H1 (cell line): ENCODE measurements around the gene GLIS2. TPM values are rescaled to one million over a fixed set of nuclear protein-coding genes. Genes with fewer than 3 reads are reported as not detected.

Source experiments
- CTCF ChIA-PET: fragments of 300-600 bp; sonication (Branson Sonifier 250); formaldehyde crosslinking; loops from one replicate; lab custom pipeline; 2021; ENCODE audit not compliant: partially characterized antibody; lab: Charles Lee
- POLR2A ChIA-PET: fragments of 300-600 bp; sonication (Branson Sonifier 250); formaldehyde crosslinking; loops from one replicate; lab custom pipeline; 2021; ENCODE audit warnings: inconsistent platforms; ENCODE audit not compliant: partially characterized antibody; lab: Charles Lee
- DNase-seq, 2 experiments: peaks; one replicate each; pipeline versions ENCODE4 v3.0.0 to v3.0.0-alpha.2; 2010 to 2022; ENCODE audit warnings: low spot score in 2 of 2, low read depth in 1 of 2, mixed read lengths in 1 of 2
- FAIRE-seq: peaks from 2 replicates; lab custom pipeline; 2011; peaks lifted over from hg19 to GRCh38; lab: Jason Lieb, UNC
- H2AFZ ChIP-seq: 2 replicates; pipeline ENCODE4 v1.8.1; 2012; ENCODE audit warnings: low read length, inconsistent platforms
- H2AK5ac ChIP-seq: 2 replicates; pipeline ENCODE4 v1.6.1; 2013; ENCODE audit warnings: low read depth, low read length
- H2BK120ac ChIP-seq: replicated peaks from 2 replicates; pipeline ENCODE3; 2013; ENCODE audit warnings: low read depth, low read length, inconsistent platforms
- H2BK12ac ChIP-seq: 2 replicates; pipeline ENCODE4 v1.6.1; 2013; ENCODE audit warnings: low read depth, low read length
- H2BK15ac ChIP-seq: 2 replicates; pipeline ENCODE4 v1.6.1; 2013; ENCODE audit warnings: low read length
- H2BK20ac ChIP-seq: 2 replicates; pipeline ENCODE4 v1.6.1; 2013; ENCODE audit warnings: low read length
- H2BK5ac ChIP-seq: 2 replicates; pipeline ENCODE4 v1.6.1; 2013; ENCODE audit warnings: low read depth, low read length
- H3K14ac ChIP-seq: 2 replicates; pipeline ENCODE4 v1.6.1; 2013; ENCODE audit warnings: inconsistent platforms; ENCODE audit not compliant: insufficient read length
- H3K18ac ChIP-seq: 2 replicates; pipeline ENCODE4 v1.6.1; 2013; ENCODE audit warnings: low read length; ENCODE audit errors: extremely low read depth
- H3K23ac ChIP-seq: 2 replicates; pipeline ENCODE4 v1.6.1; 2013; ENCODE audit warnings: inconsistent platforms; ENCODE audit not compliant: insufficient read length
- H3K23me2 ChIP-seq: 2 replicates; pipeline ENCODE4 v1.6.1; 2013; ENCODE audit warnings: low read depth, low read length
- H3K27ac ChIP-seq: 2 replicates; pipeline ENCODE4 v1.6.1; 2011; ENCODE audit warnings: low read depth, low read length, inconsistent platforms
- H3K27me3 ChIP-seq, 4 experiments: replicated peaks in 1 of 4; 1 replicate in 1 of 4; 2 replicates in 3 of 4; pipeline versions ENCODE4 v1.6.1 to v1.8.1; 2011 to 2013; ENCODE audit warnings: low read length in 3 of 4, mild to moderate bottlenecking in 3 of 4, inconsistent platforms in 2 of 4, mixed read lengths in 2 of 4, moderate library complexity in 1 of 4; ENCODE audit not compliant: control insufficient read depth in 3 of 4, insufficient read depth in 3 of 4; ENCODE audit errors: extremely low read depth in 1 of 4
- H3K36me3 ChIP-seq, 4 experiments: 2 replicates each; pipeline versions ENCODE4 v1.6.1 to v1.8.1; 2011 to 2013; ENCODE audit warnings: mild to moderate bottlenecking in 4 of 4, low read length in 3 of 4, moderate library complexity in 2 of 4, control low read depth in 1 of 4, inconsistent platforms in 1 of 4; ENCODE audit not compliant: insufficient read depth in 4 of 4, control insufficient read depth in 2 of 4
- H3K4ac ChIP-seq: replicated peaks from 2 replicates; pipeline ENCODE3; 2013; ENCODE audit warnings: low read length, low read depth, mixed read lengths, inconsistent platforms; ENCODE audit not compliant: insufficient read length
- H3K4me1 ChIP-seq, 4 experiments: replicated peaks in 1 of 4; 1 replicate in 1 of 4; 2 replicates in 3 of 4; pipeline versions ENCODE4 v1.6.1 to v1.8.1; 2011 to 2013; ENCODE audit warnings: low read length in 3 of 4, inconsistent platforms in 2 of 4, mixed read lengths in 1 of 4; ENCODE audit not compliant: insufficient read depth in 4 of 4, control insufficient read depth in 3 of 4
- H3K4me2 ChIP-seq, 2 experiments: 2 replicates each; pipeline versions ENCODE4 v1.6.1 to v1.8.1; 2011 to 2013; ENCODE audit warnings: low read depth in 2 of 2, low read length in 2 of 2, control low read depth in 1 of 2, inconsistent platforms in 1 of 2, mild to moderate bottlenecking in 1 of 2; ENCODE audit not compliant: insufficient read depth in 1 of 2
- H3K4me3 ChIP-seq, 4 experiments: fragments of 200-600, 300-600 bp in 1 of 4; sonication (generic), shearing (Covaris generic), sonication (Bioruptor Twin) in 1 of 4; 2 replicates each; pipeline versions ENCODE4 v1.5.1 to v1.8.1; 2011 to 2016; ENCODE audit warnings: low read length in 4 of 4, low read depth in 3 of 4, control low read depth in 2 of 4, inconsistent platforms in 2 of 4, mild to moderate bottlenecking in 2 of 4, mixed read lengths in 1 of 4, moderate library complexity in 1 of 4; ENCODE audit not compliant: insufficient read depth in 2 of 4; ENCODE audit errors: extremely low read depth in 1 of 4
- H3K56ac ChIP-seq: replicated peaks from 2 replicates; pipeline ENCODE3; 2013; ENCODE audit warnings: low read depth, mild to moderate bottlenecking, mixed read lengths, low read length, inconsistent platforms; ENCODE audit not compliant: insufficient read length
- H3K79me1 ChIP-seq: 2 replicates; pipeline ENCODE4 v1.6.1; 2013; ENCODE audit warnings: low read depth, low read length, control low read depth
- H3K79me2 ChIP-seq, 2 experiments: 2 replicates each; pipeline versions ENCODE4 v1.6.1 to v1.8.1; 2012 to 2013; ENCODE audit warnings: low read length in 2 of 2, mild to moderate bottlenecking in 2 of 2, inconsistent platforms in 1 of 2; ENCODE audit not compliant: insufficient read depth in 2 of 2, control insufficient read depth in 1 of 2
- H3K9ac ChIP-seq, 4 experiments: replicated peaks in 1 of 4; 1 replicate in 1 of 4; 2 replicates in 3 of 4; pipeline versions ENCODE4 v1.6.1 to v1.8.1; 2011 to 2013; ENCODE audit warnings: low read depth in 3 of 4, low read length in 3 of 4, control low read depth in 2 of 4, mild to moderate bottlenecking in 2 of 4, moderate library complexity in 2 of 4, inconsistent platforms in 1 of 4; ENCODE audit errors: extremely low read depth in 1 of 4
- H3K9me3 ChIP-seq, 2 experiments: 2 replicates each; pipeline versions ENCODE4 v1.6.1 to v1.8.1; 2012 to 2013; ENCODE audit warnings: mild to moderate bottlenecking in 2 of 2, moderate library complexity in 2 of 2, control low read depth in 1 of 2, inconsistent platforms in 1 of 2, low read depth in 1 of 2, low read length in 1 of 2, mixed read lengths in 1 of 2; ENCODE audit not compliant: insufficient read depth in 2 of 2
- H4K20me1 ChIP-seq, 2 experiments: replicated peaks in 1 of 2; 2 replicates each; pipeline versions ENCODE3 to v1.8.1; 2011 to 2013; ENCODE audit warnings: inconsistent platforms in 2 of 2, low read length in 2 of 2, mild to moderate bottlenecking in 1 of 2; ENCODE audit not compliant: insufficient read depth in 2 of 2, control insufficient read depth in 1 of 2
- H4K5ac ChIP-seq: 2 replicates; pipeline ENCODE4 v1.6.1; 2013; ENCODE audit warnings: low read length, low read depth, mixed read lengths, inconsistent platforms; ENCODE audit not compliant: insufficient read length
- H4K8ac ChIP-seq: 2 replicates; pipeline ENCODE4 v1.8.0; 2013; ENCODE audit warnings: mild to moderate bottlenecking, moderate library complexity, low read length, inconsistent platforms; ENCODE audit not compliant: insufficient read depth; ENCODE audit errors: extremely low read depth
- H4K91ac ChIP-seq: replicated peaks from 2 replicates; pipeline ENCODE3; 2013; ENCODE audit warnings: low read length, mixed read lengths, inconsistent platforms; ENCODE audit not compliant: insufficient read length
- FOSL1 ChIP-seq: IDR thresholded peaks from 2 replicates; pipeline ENCODE4 v1.6.1; 2011; ENCODE audit warnings: mild to moderate bottlenecking, low read depth, low read length, moderate library complexity; ENCODE audit not compliant: insufficient read depth
- JUND ChIP-seq: IDR thresholded peaks from 2 replicates; pipeline ENCODE4 v1.6.1; 2011; ENCODE audit warnings: mild to moderate bottlenecking, improper control_type of control experiment, low read length
- PHF8 ChIP-seq: fragments of 200-600 bp; sonication (generic); conservative IDR thresholded peaks from 2 replicates; pipeline ENCODE4 v1.7.1; 2012; ENCODE audit warnings: low read depth, mild to moderate bottlenecking, inconsistent platforms, low read length, moderate library complexity
- POLR2A ChIP-seq, 2 experiments: IDR thresholded peaks; 1 replicate in 1 of 2; 2 replicates in 1 of 2; pipeline ENCODE4 v1.6.1; 2011; ENCODE audit warnings: low read depth in 2 of 2, low read length in 2 of 2, mild to moderate bottlenecking in 2 of 2; ENCODE audit errors: control extremely low read depth in 1 of 2
- WGBS, 2 experiments: shearing (Covaris generic) in 1 of 2; methylation state at CpG; one replicate each; pipeline versions ENCODE4 v1.1.6 to v1.1.7; 2013 to 2015; ENCODE audit warnings: low lambda C conversion rate in 2 of 2, mixed read lengths in 2 of 2, inconsistent platforms in 1 of 2, low coverage in 1 of 2, missing lambda C conversion rate in 1 of 2; ENCODE audit not compliant: insufficient replicate concordance in 2 of 2, insufficient coverage in 1 of 2, insufficient read length in 1 of 2; ENCODE audit errors: extremely low coverage in 1 of 2, missing lambda C conversion rate in 1 of 2; 5-methylcytosine and 5-hydroxymethylcytosine counted together
- polyA plus RNA-seq, 7 experiments: library from polyadenylated mRNA; depleted of rRNA in 3 of 7; stranded (reverse) in 5 of 7; unstranded in 2 of 7; fragments of >200 nt in 5 of 7; fragments of 200-250 nt in 2 of 7; gene quantifications; 1 replicate in 5 of 7; 2 replicates in 1 of 7; 4 replicates in 1 of 7; pipeline versions ENCODE4 v1.2.1 to v1.2.3, GENCODE V29; 2011 to 2013; ENCODE audit warnings: missing spikeins in 2 of 7, mixed read lengths in 2 of 7
- total RNA-seq: library from RNA; stranded (reverse); fragmentation: NEBNext Ultra II Directional; extraction: Animal tissue kit (Norgen Biotek cat#: 25700); gene quantifications from 2 replicates; pipeline ENCODE4 v1.2.1, GENCODE V29; 2021

Gene GLIS2
- total and polyA plus RNA-seq, 2 of the 8 experiments (the other 6 are each of a cell fraction or from before 2014, with no cell fraction given) = 4.3 to 17.4 TPM

DNA sequence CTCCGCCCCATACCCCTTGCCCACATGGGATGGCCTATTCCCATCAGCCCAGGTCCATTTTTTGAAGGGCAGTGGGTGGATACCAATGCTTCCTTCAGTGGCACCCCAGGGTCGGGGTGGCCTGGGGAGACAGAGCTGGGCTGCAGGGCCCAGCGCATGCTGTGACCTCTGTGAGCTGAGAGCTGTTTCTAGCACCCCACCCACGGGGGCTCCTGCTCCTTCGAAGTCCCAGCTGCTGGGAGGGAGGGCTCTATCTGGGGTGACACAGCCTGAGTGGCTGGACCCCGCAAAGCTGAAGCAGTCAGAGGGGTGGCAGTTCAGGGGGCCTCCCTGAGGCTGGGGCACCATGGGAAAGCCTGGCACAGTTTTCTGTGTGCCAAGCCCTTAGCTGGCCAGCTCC is 24.6 kb downstream of the GLIS2 start:
- Histone ChIP-seq H3K79me1 (peaks cover 5% of the 10 kb centered on the region), H3K27ac (no peak overlapping the region), H2AFZ (no peak overlapping the region), H3K9me3 (peaks cover 5 to 6% of the 10 kb centered on the region in 2 experiments; a peak in 1 of 4 replicates), H2BK12ac (no peak overlapping the region), H4K8ac (no peak overlapping the region), H2BK120ac (no peak overlapping the region), H2BK5ac (no peak overlapping the region), H3K27me3 (no peaks in the 10 kb centered on the region), H4K5ac (no peak overlapping the region), H3K79me2 (peaks cover 0 to 20% of the 10 kb centered on the region in 2 experiments; a peak in 3 of 4 replicates), H3K14ac (no peak overlapping the region), H3K4me3 (no peak overlapping the region), H2BK15ac (no peak overlapping the region), H3K18ac (no peak overlapping the region), H4K20me1 (peaks cover 22 to 24% of the 10 kb centered on the region in 2 experiments), H2BK20ac (no peak overlapping the region), H3K4me2 (no peak overlapping the region), H4K91ac (no peak overlapping the region), H3K23me2 (no peaks in the 10 kb centered on the region; the same call in 1 of the 2 replicates), H3K23ac (no peak overlapping the region), H3K9ac (no peak overlapping the region), H3K4me1 (no peaks in the 10 kb centered on the region; a peak in 1 of 7 replicates), H3K56ac (no peak overlapping the region), H2AK5ac (no peak overlapping the region), H3K4ac (no peak overlapping the region), H3K36me3 (peaks cover 0 to 17% (median 6%) of the 10 kb centered on the region in 4 experiments; a peak in 4 of 8 replicates)
- CTCF ChIA-PET = interaction anchor here (0.7 to 17.1 kb wide), 18 partner anchors 9 to 93 kb away, joined by 3 to 211 read pairs (median 7); no protein-coding TSS in a partner anchor
- WGBS, 2 experiments = 97% methylated on average over 5 of the region's 6 CpGs; no CpG with 5 or more reads in 1 of the 2 experiments
- POLR2A ChIA-PET = interaction anchor here (0.7 to 16.2 kb wide), 8 partner anchors 8 to 69 kb away, joined by 3 to 154 read pairs (median 3); partner anchors contain the start of gene PAM16
- FAIRE-seq (no peak), DNase-seq (no peak)
- TF ChIP-seq FOSL1 (no peak), JUND (no peak), POLR2A (IDR thresholded peaks at IDR 0.05; ENCODE audit: control extremely low read depth in 1 of 2, low read depth in 2 of 2, low read length in 2 of 2) (no peak), PHF8 (no peak)
